Renal pelvis (tissue), 4 donors: Measurements from ENCODE around the gene ITGA5. TPM values are rescaled to one million over a fixed set of nuclear protein-coding genes. Genes with fewer than 3 reads are reported as not detected.
"Not testable (repeated sequence)": the region's sequence is repeated elsewhere in the genome, so short reads cannot be mapped to it uniquely, and the experiment has no call there.

ENCODE experiments used
- DNase-seq: peaks from one replicate; pipeline ENCODE4 v3.0.0-alpha.2; 2013
- polyA plus RNA-seq, 3 donors: library from polyadenylated mRNA; unstranded; fragments of 120-200 nt; gene quantifications; one replicate each; pipeline ENCODE4 v1.2.1, GENCODE V29; 2013; ENCODE audit not compliant: insufficient read length in 3 of 3

The ITGA5 gene
- polyA plus RNA-seq, 3 donors: 40.1 to 50.0 (median 46.8) TPM

DNA sequence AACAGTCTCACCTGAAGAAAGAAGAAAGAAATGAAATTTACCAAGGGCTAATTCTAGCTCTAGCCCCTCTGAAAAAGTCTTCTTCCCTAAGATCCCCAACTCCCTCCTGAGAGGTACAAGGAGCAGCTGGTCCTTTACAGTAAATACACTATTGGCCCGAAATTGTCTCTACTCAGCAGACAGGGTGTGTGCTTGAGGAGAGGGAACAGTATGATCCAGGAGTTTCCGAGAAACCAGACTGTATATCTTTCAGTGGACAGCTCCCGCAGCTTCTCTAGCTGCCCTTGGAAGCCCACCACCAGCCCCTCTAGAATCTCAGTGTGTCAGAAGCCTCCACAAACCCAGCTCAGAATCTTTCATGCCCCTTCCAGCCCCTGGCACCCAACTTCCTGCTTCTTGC, 62.8 kb downstream of the ITGA5 start:
- no peak for DNase-seq

DNA sequence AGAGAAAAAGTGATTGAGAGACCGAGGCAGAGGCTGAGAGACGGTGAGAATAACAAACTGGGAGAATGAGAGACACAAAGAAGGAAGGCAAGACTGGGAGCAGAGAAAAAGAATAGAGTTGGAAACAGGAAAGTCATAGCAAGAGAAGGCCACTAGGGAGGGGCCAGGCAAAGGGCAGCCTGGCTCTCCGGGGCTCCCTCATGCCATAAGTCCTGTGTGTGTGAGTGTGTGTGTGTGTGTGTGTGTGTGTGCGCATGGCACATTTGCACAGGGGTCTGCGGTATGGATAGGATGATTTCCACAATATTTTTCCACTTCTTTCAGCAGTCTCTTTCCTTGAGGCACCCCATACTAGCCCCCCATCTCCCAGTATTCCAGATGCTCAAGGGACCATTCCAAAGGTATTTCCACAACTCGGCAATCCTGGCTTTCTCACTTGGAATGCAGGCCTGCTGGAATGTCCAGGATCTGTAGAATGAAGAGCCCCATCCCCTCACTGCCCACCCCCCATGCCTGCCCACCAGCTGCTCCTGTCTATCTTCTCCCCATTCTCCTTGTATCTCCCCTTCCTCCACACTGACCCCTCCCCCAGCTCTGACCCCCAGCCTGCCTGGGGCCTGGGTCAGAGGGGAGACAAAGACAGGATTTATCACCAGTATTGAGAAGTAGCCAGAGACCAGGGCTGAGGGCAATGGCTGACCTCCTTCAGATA, 63.8 kb downstream of the ITGA5 start:
- no peak for DNase-seq

DNA sequence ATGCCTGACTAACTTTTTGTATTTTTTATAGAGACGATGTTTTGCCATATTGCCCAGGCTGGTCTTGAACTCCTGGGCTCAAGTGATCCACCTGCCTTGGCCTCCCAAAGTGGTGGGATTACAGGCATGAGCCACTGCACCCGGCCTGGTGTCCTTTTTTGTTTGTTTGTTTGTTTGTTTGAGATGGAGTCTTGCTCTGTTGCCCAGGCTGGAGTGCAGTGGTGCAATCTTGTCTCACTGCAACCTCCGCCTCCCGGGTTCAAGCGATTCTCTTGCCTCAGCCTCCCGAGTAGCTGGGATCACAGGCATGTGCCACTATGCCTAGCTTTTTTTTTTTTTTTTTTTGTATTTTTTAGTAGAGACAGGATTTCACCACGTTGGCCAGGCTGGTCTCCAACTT, 64.8 kb downstream of the ITGA5 start:
- not testable (repeated sequence) for DNase-seq

DNA sequence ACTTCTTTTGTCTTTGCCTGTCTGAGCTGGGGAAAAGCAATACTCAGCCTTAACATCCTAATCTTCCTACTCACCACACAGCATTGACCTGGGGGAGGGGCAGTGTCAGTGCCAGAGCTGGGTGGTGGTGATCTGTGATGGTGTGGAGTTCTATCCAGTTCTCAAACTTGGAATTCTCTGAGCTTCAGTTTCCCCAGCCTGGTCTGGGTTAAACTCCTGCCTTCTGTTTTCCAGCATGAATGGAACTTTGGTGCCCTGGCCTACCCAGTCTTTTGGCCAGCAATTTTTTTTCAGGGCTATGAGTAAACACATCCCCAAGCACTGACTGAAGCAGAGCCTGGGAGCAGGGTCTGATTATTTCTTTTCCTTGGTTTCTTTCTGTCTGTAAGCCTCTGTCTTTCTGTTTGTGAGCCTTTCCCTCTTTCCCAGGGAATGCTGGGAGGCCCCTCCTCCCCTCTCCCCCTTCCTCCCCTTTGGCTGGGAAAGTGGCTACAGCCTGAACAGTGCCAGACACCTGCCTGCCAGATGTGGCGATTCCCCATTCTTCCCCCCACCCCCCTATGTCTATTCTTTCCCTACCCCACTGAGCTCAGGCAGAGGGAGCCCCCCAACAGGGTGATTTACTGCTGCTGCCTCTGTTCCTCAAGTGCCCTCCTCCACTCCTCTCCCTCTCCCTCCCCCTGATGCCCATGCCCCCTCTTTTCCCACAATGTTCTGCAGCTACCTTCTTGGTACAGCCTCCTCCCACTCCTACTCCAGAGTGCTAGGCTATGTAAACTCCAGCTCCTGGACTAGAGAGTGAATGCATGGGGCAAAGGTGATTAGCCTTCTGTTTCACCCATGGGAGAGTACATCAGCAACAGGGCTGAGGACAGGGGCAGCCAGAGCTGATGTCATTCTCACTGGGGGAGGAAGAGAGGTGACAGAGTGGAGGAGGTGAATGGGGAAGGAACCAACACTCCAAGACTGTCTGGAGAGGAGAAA, 65.9 kb downstream of the ITGA5 start:
- DNase-seq: no peak

DNA sequence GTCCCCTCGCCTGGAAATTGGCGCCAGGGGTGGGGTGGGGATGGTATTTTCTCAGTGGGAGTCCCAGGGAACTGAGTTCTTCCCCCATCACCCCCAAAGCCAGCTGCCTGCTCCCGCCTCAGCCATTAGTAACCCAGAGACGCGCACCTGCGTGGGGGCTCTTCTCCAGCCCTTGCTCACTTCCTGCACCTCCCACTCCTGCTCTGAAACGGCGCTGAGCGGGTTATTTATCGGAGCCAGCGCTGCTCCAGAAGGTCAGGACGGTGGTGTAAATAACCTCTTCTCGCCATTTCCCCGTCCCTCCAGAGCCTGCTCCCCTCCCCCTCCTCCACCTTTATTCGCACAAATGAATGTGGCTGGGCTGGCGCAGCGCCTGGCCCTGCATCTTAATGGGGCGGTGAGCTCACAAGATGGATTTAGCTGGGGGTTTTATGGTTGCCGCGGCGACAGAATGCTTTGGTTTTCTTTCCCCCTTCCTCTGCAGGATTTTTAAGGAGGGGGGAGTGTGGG, 67.0 kb downstream of the ITGA5 start:
- peak; percentile 93 for DNase-seq

DNA sequence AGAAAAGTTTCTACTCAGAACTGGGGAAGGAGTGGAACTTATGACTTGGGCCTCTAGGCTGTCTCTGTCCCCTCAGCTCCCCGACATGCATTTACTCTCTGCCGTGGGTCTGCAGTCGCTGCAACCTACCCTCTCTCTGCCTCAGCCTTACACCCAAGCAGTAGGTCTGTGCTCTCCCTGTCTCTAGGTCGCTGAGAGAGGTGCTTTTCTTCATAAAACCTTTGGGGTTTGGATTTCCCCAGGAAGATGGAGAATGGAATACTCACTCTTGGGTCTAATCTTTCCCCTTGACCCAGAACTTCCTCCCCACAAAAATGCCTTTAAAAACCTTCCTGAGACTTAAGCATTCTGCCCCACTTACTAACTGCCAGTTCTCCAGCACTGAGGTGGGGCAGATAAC, 67.7 kb downstream of the ITGA5 start:
- DNase-seq: no peak

DNA sequence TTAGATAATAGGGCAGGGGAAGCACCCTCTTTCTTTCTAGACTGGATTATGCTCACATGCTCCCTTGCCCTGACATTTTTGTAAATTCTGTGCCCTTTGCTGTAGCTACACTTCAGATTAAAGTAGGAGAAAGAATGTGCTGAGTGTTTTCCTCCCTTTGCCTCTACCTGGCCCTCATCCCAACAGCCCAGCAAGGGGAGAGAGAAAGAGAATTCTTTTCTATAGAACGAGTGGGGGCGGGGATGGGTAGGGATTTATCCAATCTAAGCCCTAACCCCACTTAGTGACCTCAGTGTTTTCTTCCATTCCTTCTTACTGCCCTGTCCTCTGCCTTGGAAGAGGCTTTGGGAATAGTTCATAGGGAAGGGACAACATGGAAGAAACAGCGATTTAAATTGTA, 68.3 kb downstream of the ITGA5 start:
- no peak for DNase-seq

DNA sequence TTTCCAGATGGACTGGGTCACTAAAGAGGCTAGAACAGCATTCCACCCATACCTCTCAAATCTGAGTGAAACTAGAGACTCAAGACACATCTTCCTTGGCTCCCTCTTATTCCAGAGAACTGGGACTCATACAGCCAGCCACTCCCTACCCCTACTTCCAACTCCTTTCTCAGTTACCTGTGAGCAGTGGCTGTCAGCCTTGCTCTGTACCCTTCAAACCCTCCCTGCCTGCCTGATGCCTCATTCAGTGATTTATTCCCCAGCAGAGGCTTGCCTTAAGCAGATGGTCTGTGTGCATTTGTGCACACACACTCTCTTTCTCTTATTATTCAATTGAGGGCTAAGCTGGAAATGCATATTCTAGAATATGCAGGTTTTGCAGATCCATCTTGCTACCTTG, 69.4 kb downstream of the ITGA5 start:
- DNase-seq: no peak

DNA sequence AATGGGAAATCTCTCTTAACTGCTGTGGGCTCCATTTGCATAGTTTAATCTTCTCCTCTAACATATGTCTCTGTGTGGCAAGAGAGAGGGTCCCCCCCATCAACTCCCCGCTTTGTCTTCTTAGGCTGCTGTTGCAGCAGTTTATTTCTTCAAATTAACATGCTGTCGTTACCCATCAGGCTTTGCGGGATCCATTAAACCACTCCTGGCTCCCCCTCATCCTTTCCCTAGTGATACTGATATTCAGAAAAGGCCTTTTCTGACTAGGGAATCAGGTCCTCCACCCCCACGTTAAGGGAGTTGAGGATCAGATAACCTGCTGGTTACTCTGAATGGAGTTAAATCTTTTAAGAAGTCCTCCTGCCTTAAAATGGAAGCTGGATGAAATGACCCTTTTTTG, 70.0 kb downstream of the ITGA5 start:
- no peak for DNase-seq

Other genes starting within 250 kb of the ITGA5 start
- gene SMUG1, start 230.3 kb downstream of the ITGA5 start, polyA plus RNA-seq: 10 to 100 TPM; 30.3 to 43.3 (median 38.6) TPM
- 100 to 1,000 TPM; 103 to 146 (median 132) TPM for gene CBX5, start 139.1 kb downstream of the ITGA5 start, polyA plus RNA-seq
- gene HNRNPA1, start 138.5 kb downstream of the ITGA5 start, polyA plus RNA-seq: 1,000 to 10,000 TPM; 3,268 to 3,632 (median 3,494) TPM
- 1 to 10 TPM; 2.2 to 2.4 (median 2.3) TPM for gene NFE2, start 118.3 kb downstream of the ITGA5 start, polyA plus RNA-seq
- 100 to 1,000 TPM; 189 to 227 (median 216) TPM for gene COPZ1, start 94.1 kb downstream of the ITGA5 start, polyA plus RNA-seq
- under 1 TPM; 0.16 to 0.24 (median 0.19) TPM for gene GPR84, start 54.8 kb downstream of the ITGA5 start, polyA plus RNA-seq
- 10 to 100 TPM; 11.9 to 14.6 (median 13.0) TPM for gene ZNF385A, start 34.5 kb downstream of the ITGA5 start, polyA plus RNA-seq
- 1 to 10 TPM in 1 of 3 donors, not detected in 2; 2.4 TPM for gene GTSF1, start 54.3 kb upstream of the ITGA5 start, polyA plus RNA-seq
- gene NCKAP1L, start 78.5 kb upstream of the ITGA5 start, polyA plus RNA-seq: 1 to 10 TPM; 2.8 to 4.1 (median 3.4) TPM
- 1 to 10 TPM; 7.9 to 9.8 (median 9.3) TPM for gene PDE1B, start 130.3 kb upstream of the ITGA5 start, polyA plus RNA-seq
- 10 to 100 TPM; 54.6 to 61.5 (median 60.7) TPM for gene PPP1R1A, start 169.4 kb upstream of the ITGA5 start, polyA plus RNA-seq
- gene LACRT, start 215.6 kb upstream of the ITGA5 start, polyA plus RNA-seq: not detected
- not detected for gene DCD, start 229.1 kb upstream of the ITGA5 start, polyA plus RNA-seq